ENCODE data around the gene KIF18B. TPM values are rescaled to one million over a fixed set of nuclear protein-coding genes. Genes with fewer than 3 reads are reported as not detected.
A peak's percentile ranks its signal among the peaks of the same experiment; 100 is the strongest.

Gene KIF18B
- total RNA-seq, 1 experiment from 2014 or later = 17.9 TPM

DNA sequence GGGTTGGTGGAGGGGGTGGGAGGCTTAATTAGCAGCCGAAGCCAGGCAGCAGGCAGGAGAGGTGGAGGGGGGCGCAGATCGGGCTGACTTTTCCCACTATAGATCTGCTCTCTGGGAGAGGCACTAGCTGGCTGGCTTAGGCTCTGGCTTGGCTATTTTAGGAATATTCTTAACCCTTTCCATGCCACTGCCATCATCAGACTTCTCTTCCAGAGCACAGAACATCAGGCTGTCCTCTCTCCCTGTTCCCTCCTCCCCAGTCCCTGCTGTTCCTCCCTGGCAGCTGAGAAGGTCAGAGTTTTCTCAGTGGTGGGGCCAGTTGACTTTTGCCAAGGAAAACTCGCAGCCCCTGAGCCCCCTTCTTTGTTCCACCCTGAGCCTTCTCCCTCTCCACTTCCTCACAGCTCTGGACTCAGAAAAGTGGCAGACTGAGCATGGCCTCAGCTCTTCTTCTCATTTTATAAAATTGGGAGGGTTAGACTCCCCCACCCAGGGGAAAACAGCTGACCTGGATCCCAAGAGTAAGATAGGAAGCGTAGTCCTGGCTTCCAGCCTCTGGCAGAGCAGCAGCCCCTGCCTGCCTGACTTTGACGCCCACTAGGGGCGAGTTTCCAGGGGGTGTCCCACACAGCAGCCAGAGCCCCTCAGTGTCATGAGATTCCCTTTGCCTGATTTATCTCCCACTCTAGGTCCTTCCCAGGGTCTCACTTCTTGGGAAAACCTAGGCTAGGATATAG lies 30.4 kb upstream of the KIF18B start:
- Histone ChIP-seq H3K27me3 (ENCODE audit: control insufficient read depth, insufficient read depth, low read length) (peaks cover 2% of the 10 kb centered on the region), H3K36me3 (replicated peaks; ENCODE audit: control insufficient read depth, insufficient read depth, low read length) (no peaks in the 10 kb centered on the region), H3K4me3 (ENCODE audit: insufficient read depth, low read depth, low read length) (no peak overlapping the region)
- no peak for DNase-seq

DNA sequence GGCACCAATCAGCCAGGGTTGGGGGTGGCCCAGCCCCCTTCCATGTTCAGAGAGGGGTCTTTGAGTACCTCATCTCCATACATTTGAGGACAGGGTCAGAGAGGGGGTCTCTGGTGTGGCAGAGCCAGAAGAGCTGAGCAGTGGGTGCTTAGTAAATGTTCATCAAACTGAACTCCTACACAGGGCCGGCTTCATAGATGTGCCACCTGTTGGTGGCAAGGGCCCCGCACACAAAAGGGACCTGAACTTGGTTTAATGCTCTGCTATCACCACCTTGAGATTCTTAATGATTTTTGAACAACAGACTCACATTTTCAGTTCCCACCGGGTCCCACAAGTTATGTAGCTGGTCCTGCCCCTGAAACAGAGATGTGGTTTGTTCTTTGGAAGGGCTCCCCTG lies 29.5 kb upstream of the KIF18B start:
- Histone ChIP-seq H3K36me3 (replicated peaks; ENCODE audit: control insufficient read depth, insufficient read depth, low read length) (no peaks in the 10 kb centered on the region), H3K4me3 (ENCODE audit: insufficient read depth, low read depth, low read length) (no peak overlapping the region), H3K27me3 (ENCODE audit: control insufficient read depth, insufficient read depth, low read length) (peaks cover 2% of the 10 kb centered on the region)
- DNase-seq = no peak

- Histone ChIP-seq H3K27me3 (ENCODE audit: control insufficient read depth, insufficient read depth, low read length) (peaks cover 4% of the 10 kb centered on the region), H3K4me3 (ENCODE audit: insufficient read depth, low read depth, low read length) (no peak overlapping the region), H3K36me3 (replicated peaks; ENCODE audit: control insufficient read depth, insufficient read depth, low read length) (no peaks in the 10 kb centered on the region)
- DNase-seq = no peak
Measured at GRCh38 chr17:44976206-44976605, 28.6 kb upstream of the KIF18B start.

GRCh38 chr17:44972953-44973352 lies 25.4 kb upstream of the KIF18B start:
- DNase-seq = no peak
- H3K36me3 ChIP-seq (replicated peaks; ENCODE audit: control insufficient read depth, insufficient read depth, low read length) = no peaks in the 10 kb centered on the region
- peak overlapping the region; percentile 25; the same call in 1 of the 2 replicates for H3K4me3 ChIP-seq (ENCODE audit: insufficient read depth, low read depth, low read length)
- peaks cover 29% of the 10 kb centered on the region for H3K27me3 ChIP-seq (ENCODE audit: control insufficient read depth, insufficient read depth, low read length)

DNA sequence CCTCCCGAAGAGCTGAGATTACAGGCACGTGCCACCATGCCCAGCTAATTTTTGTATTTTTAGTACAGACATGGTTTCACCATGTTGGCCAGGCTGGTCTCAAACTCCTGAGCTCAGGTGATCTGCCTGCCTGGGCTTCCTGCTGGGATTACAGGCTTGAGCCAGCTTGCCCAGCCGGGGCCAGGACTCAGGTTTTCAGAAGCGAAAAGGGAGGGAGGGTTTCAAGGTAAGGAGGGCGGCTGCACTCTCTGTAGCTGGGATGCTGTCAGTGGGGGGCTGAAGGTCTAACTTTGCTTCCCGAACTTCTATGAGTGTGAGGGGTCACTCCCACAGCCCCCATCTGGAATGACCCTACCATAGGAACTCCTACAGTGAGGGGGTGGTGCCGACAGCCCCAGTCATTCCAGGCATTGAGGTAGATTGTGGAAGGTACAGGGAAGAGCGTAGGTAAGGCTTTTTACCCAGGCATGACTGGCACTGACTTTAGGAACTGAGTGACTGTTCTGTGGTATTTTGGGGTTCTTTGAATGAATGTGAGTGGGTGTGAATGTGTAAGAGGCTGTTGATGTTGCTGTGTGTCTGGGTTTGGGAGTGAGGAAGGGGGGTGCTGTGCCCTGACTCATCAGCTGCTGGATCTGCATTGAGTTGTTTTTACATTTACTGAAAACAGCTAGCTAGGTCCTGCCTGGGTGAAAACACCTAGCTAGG lies 24.4 kb upstream of the KIF18B start:
- H3K27me3 ChIP-seq (ENCODE audit: control insufficient read depth, insufficient read depth, low read length) = peaks cover 37% of the 10 kb centered on the region
- no peaks in the 10 kb centered on the region for H3K36me3 ChIP-seq (replicated peaks; ENCODE audit: control insufficient read depth, insufficient read depth, low read length)
- H3K4me3 ChIP-seq (ENCODE audit: insufficient read depth, low read depth, low read length) = peak overlapping the region; percentile 25
- peak; percentile 80 for DNase-seq

- peaks cover 53% of the 10 kb centered on the region for H3K27me3 ChIP-seq (ENCODE audit: control insufficient read depth, insufficient read depth, low read length)
- peak; percentile 84 for DNase-seq
- H3K4me3 ChIP-seq (ENCODE audit: insufficient read depth, low read depth, low read length) = peak overlapping the region; percentile 76
- H3K36me3 ChIP-seq (replicated peaks; ENCODE audit: control insufficient read depth, insufficient read depth, low read length) = no peaks in the 10 kb centered on the region
Measured at GRCh38 chr17:44970136-44970741, 22.7 kb upstream of the KIF18B start.

DNA sequence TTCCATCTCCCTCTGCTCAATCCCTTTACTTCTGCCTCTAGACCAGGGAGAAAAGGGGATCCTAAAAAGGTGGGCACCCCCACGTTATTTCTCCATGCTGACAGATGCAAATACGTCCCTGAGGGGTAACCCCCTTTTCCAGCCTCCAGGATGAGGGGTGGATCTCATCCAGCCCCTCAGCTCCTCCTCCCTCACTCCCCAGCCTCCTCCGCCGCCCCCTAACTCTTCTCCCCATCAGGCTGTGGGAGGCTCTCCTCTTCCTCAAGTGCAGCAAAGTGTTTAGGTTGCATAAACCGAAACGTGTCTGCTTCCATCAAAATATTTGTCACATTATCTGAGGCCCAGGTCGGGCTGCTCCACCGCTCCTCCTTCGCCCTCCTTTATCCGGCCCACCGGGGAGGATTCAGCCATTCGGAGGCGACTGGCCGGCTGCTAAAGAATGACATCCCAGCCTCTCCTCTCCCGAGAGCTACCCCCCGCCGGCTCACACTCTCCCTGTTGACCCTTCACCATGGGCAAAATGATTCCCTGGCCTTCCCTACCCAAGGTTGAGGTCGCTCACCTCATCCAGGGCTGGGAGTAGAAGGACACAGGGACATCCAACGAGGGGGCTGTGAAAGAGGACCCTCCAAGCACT lies 21.7 kb upstream of the KIF18B start:
- DNase-seq = peak; percentile 80
- peaks cover 55% of the 10 kb centered on the region for H3K27me3 ChIP-seq (ENCODE audit: control insufficient read depth, insufficient read depth, low read length)
- H3K4me3 ChIP-seq (ENCODE audit: insufficient read depth, low read depth, low read length) = peak overlapping the region; percentile 76
- no peaks in the 10 kb centered on the region for H3K36me3 ChIP-seq (replicated peaks; ENCODE audit: control insufficient read depth, insufficient read depth, low read length)

DNA sequence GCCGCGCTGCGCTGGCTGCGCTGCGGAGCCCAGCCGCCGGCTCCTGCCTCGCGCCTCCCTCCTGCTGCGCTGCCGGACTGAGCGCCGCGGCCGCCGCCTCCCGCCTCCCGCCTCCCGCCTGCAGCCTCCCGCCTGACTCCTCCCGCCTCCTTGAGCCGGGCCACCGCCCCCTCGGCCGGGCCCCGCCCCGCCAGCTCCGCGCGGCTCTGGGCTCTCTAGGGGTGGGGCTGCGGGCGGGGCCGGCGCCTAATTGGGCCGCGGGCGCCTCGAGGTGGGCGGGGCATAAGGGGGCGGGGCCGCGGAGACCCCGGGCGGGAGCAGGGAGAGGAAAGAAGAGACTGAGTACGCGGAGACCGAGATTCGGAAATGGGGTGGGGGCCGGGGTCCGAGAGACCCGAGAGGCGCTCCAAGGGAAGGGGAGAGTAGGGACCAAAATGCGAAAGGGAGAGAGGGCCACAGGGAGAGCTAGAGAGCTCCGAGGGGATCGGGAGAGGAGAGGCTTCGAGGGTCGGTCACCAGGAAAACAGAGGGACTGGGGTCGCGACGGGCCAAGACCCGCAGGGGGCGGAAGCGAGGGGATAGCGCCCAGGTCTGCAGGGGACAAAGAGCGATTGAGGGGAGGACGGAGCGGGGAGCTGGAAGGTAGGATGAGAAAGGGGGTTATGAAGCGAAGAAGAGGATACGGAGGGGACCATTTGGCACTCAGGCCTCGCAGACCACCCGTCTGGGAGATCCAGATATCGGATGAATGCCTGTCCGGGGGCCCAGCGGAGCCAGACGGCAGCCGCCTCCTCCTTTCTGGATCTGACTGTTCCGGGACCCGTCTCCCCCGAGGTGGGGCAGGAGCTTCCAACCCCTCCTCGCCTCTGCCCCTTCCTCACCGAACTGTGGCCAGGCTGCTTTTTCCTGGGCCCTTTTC lies 20.9 kb upstream of the KIF18B start, which contains the start of gene C1QL1:
C1QL1 (minus strand) TSS at position 79 of the 919 bp plus-strand sequence. CDS start 255 bp downstream, outside the sequence.
- H3K36me3 ChIP-seq (replicated peaks; ENCODE audit: control insufficient read depth, insufficient read depth, low read length) = no peaks in the 10 kb centered on the region
- peak within 1 kb of the TSS; percentile 76 for H3K4me3 ChIP-seq (ENCODE audit: insufficient read depth, low read depth, low read length)
- DNase-seq = peak; percentile 100
- H3K27me3 ChIP-seq (ENCODE audit: control insufficient read depth, insufficient read depth, low read length) = peaks cover 55% of the 10 kb centered on the region

GRCh38 chr17:44967907-44968224 lies 20.3 kb upstream of the KIF18B start:
- Histone ChIP-seq H3K36me3 (replicated peaks; ENCODE audit: control insufficient read depth, insufficient read depth, low read length) (no peaks in the 10 kb centered on the region), H3K27me3 (ENCODE audit: control insufficient read depth, insufficient read depth, low read length) (peaks cover 55% of the 10 kb centered on the region), H3K4me3 (ENCODE audit: insufficient read depth, low read depth, low read length) (peak overlapping the region; percentile 44)
- DNase-seq = no peak

- no peaks in the 10 kb centered on the region for H3K36me3 ChIP-seq (replicated peaks; ENCODE audit: control insufficient read depth, insufficient read depth, low read length)
- peak; percentile 82 for DNase-seq
- peaks cover 55% of the 10 kb centered on the region for H3K27me3 ChIP-seq (ENCODE audit: control insufficient read depth, insufficient read depth, low read length)
- peak overlapping the region; percentile 44 for H3K4me3 ChIP-seq (ENCODE audit: insufficient read depth, low read depth, low read length)
Measured at GRCh38 chr17:44967026-44967906, 19.7 kb upstream of the KIF18B start.

DNA sequence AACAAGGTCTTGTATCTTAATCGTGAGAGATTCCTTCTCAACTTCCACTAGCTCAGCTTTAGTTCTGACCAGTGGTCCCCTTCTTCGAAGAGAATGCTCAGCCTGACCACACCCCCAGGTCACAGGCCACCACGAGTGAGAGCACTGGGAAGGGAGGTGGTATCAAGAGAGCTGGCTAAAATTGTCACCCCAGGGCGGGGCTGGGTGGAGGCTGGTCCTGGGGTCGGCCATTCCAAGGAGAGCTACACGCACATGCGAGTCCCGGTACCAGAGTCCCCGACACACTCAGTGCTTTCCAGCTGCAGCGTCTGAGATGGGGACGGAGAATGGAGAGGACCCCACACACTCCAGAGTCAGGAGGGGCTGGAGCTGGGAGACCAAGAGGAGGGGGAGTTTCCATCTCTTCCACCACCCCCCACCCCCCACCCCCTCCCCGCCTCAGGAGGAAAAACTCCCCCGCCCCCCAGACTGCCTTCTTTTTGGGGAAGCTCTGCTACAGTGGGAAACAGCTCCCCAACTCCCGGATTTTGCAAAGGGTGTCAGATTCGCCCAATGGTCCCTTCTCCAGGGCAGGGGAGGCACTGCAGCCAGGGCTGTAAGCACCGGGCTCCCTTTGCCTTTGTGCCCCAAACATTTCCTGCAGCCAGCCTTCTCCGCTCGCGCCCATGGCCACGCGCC lies 18.9 kb upstream of the KIF18B start:
- DNase-seq = peak; percentile 78
- Histone ChIP-seq H3K4me3 (ENCODE audit: insufficient read depth, low read depth, low read length) (peak overlapping the region; percentile 44; the same call in 1 of the 2 replicates), H3K27me3 (ENCODE audit: control insufficient read depth, insufficient read depth, low read length) (peaks cover 55% of the 10 kb centered on the region), H3K36me3 (replicated peaks; ENCODE audit: control insufficient read depth, insufficient read depth, low read length) (no peaks in the 10 kb centered on the region)

- H3K36me3 ChIP-seq (replicated peaks; ENCODE audit: control insufficient read depth, insufficient read depth, low read length) = no peaks in the 10 kb centered on the region
- no peak overlapping the region for H3K4me3 ChIP-seq (ENCODE audit: insufficient read depth, low read depth, low read length)
- H3K27me3 ChIP-seq (ENCODE audit: control insufficient read depth, insufficient read depth, low read length) = peaks cover 51% of the 10 kb centered on the region
- no peak for DNase-seq
Measured at GRCh38 chr17:44965481-44966234, 18.1 kb upstream of the KIF18B start.
